Stomach (tissue), 4 donors: ENCODE data around the gene CDCP2.

Source experiments
- EP300 ChIP-seq: sonication (generic); formaldehyde crosslinking; IDR thresholded peaks from one replicate; pipeline ENCODE4 v1.6.1; 2017; ENCODE audit warnings: antibody characterized with exemption
- POLR2A ChIP-seq, 4 donors: fragments of 450-650 bp; IDR thresholded peaks; one replicate each; pipeline ENCODE4 v1.6.1; 2016; ENCODE audit warnings: antibody characterized with exemption in 4 of 4, control low read depth in 2 of 4, mild to moderate bottlenecking in 1 of 4, moderate library complexity in 1 of 4
- POLR2AphosphoS5 ChIP-seq, 3 donors: sonication (generic); formaldehyde crosslinking; IDR thresholded peaks; one replicate each; pipeline ENCODE4 v1.6.1; 2016; ENCODE audit warnings: antibody characterized with exemption in 3 of 3
- TF ChIP-seq, protein P1 (sequence below), 7 experiments: fragments of 450-650 bp in 4 of 7; fragments of 200-600 bp in 3 of 7; sonication (generic) in 3 of 7; IDR thresholded peaks; one replicate each; pipeline ENCODE4 v1.5.1; 2016 to 2019; ENCODE audit warnings: antibody characterized with exemption in 7 of 7, control low read depth in 2 of 7, mild to moderate bottlenecking in 1 of 7

GRCh38 chr1:54127594-54128300, 25.1 kb downstream of the CDCP2 start:
- TF ChIP-seq, protein P1, sequence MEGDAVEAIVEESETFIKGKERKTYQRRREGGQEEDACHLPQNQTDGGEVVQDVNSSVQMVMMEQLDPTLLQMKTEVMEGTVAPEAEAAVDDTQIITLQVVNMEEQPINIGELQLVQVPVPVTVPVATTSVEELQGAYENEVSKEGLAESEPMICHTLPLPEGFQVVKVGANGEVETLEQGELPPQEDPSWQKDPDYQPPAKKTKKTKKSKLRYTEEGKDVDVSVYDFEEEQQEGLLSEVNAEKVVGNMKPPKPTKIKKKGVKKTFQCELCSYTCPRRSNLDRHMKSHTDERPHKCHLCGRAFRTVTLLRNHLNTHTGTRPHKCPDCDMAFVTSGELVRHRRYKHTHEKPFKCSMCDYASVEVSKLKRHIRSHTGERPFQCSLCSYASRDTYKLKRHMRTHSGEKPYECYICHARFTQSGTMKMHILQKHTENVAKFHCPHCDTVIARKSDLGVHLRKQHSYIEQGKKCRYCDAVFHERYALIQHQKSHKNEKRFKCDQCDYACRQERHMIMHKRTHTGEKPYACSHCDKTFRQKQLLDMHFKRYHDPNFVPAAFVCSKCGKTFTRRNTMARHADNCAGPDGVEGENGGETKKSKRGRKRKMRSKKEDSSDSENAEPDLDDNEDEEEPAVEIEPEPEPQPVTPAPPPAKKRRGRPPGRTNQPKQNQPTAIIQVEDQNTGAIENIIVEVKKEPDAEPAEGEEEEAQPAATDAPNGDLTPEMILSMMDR (IDR thresholded peaks at IDR 0.05), result no peak
- TF ChIP-seq POLR2A (IDR thresholded peaks at IDR 0.05) (no peak), POLR2AphosphoS5 (IDR thresholded peaks at IDR 0.05) (no peak), EP300 (no peak)
